GM10248 (cell line): ENCODE results near the gene SULT1A2.

Experiments used
- CTCF ChIA-PET: fragments of 300-600 bp; sonication (Branson Sonifier 250); formaldehyde crosslinking; extraction: SDS; loops from one replicate; lab custom pipeline; 2021; ENCODE audit warnings: antibody characterized with exemption; lab: Yijun Ruan, JAX
- POLR2A ChIA-PET: fragments of 350-650 bp; sonication (Branson Sonifier 250); formaldehyde crosslinking; extraction: SDS; loops from one replicate; lab custom pipeline; 2020; ENCODE audit warnings: antibody characterized with exemption; lab: Yijun Ruan, JAX
- DNase-seq: peaks from one replicate; pipeline ENCODE4 v3.0.0; 2012; ENCODE audit errors: extremely low spot score
- CTCF ChIP-seq: IDR thresholded peaks from 2 replicates; pipeline ENCODE4 v1.5.1; 2012; ENCODE audit warnings: mild to moderate bottlenecking, low read depth; ENCODE audit errors: extremely low read depth, missing control alignments, control extremely low read depth

Gene SULT1A2

GRCh38 chr16:28544998-28545397 lies 51.9 kb downstream of the SULT1A2 start:
- ChIA-PET POLR2A (no interaction called here), CTCF (no interaction called here)
- no peak for TF ChIP-seq CTCF
- DNase-seq = no peak

- ChIA-PET POLR2A (no interaction called here), CTCF (no interaction called here)
- DNase-seq = no peak
- no peak for TF ChIP-seq CTCF
Observed at GRCh38 chr16:28543072-28543471, 53.8 kb downstream of the SULT1A2 start.

- CTCF ChIA-PET = no interaction called here
- no peak for DNase-seq
- no peak for TF ChIP-seq CTCF
- POLR2A ChIA-PET = no interaction called here
Observed at GRCh38 chr16:28542646-28543045, 54.2 kb downstream of the SULT1A2 start.
